Muscle of leg (tissue), 11 donors: ENCODE measurements around the gene EOLA2. TPM values are rescaled to one million over a fixed set of nuclear protein-coding genes. Genes with fewer than 3 reads are reported as not detected.
"Not testable (repeated sequence)": the region's sequence is repeated elsewhere in the genome, so short reads cannot be mapped to it uniquely, and the experiment has no call there.

ENCODE experiments used
- DNase-seq: peaks from one replicate; pipeline ENCODE4 v3.0.0; 2013
- H3K27ac ChIP-seq: one replicate; pipeline ENCODE4 v1.5.1; 2013; ENCODE audit warnings: mild to moderate bottlenecking, low read length, control low read depth
- H3K27me3 ChIP-seq: one replicate; pipeline ENCODE4 v1.6.1; 2013; ENCODE audit warnings: low read length; ENCODE audit not compliant: control insufficient read depth, insufficient read depth
- H3K36me3 ChIP-seq: one replicate; pipeline ENCODE4 v1.6.1; 2013; ENCODE audit warnings: low read length; ENCODE audit not compliant: control insufficient read depth, insufficient read depth
- H3K4me1 ChIP-seq: one replicate; pipeline ENCODE4 v1.6.1; 2013; ENCODE audit warnings: low read length; ENCODE audit not compliant: control insufficient read depth, insufficient read depth
- H3K4me3 ChIP-seq: one replicate; pipeline ENCODE4 v1.5.1; 2013; ENCODE audit warnings: low read length, control low read depth
- H3K9me3 ChIP-seq: replicated peaks from 2 replicates; pipeline ENCODE4 v1.6.1; 2013; ENCODE audit warnings: low read depth, low read length; ENCODE audit not compliant: control insufficient read depth
- WGBS: methylation state at CpG from one replicate; pipeline ENCODE4 v1.1.5; 2013; ENCODE audit warnings: missing lambda C conversion rate; ENCODE audit not compliant: insufficient coverage; 5-methylcytosine and 5-hydroxymethylcytosine counted together
- polyA plus RNA-seq, 8 donors: library from polyadenylated mRNA; unstranded; fragments of 120-200 nt; gene quantifications; one replicate each; pipeline versions ENCODE4 v1.2.1 to v1.2.3, GENCODE V29; 2013; ENCODE audit warnings: inconsistent platforms in 1 of 8, low replicate concordance in 1 of 8; ENCODE audit not compliant: insufficient read length in 8 of 8, insufficient read depth in 1 of 8
- total RNA-seq: library from RNA; stranded (reverse); fragments of 120-200 nt; gene quantifications from one replicate; pipeline ENCODE4 v1.2.4, GENCODE V29; 2013

EOLA2 gene
- total and polyA plus RNA-seq, 9 donors, result 17.2 to 26.9 (median 23.1) TPM

GRCh38 chrX:149937328-149937727 lies 963 bp downstream of the EOLA2 start:
- H3K4me1 ChIP-seq, H3K9me3 ChIP-seq, H3K27me3 ChIP-seq, DNase-seq, H3K36me3 ChIP-seq: not testable (repeated sequence)
- WGBS, result 70% methylated on average over 4 of the region's 5 CpGs
- H3K27ac ChIP-seq, result peak overlapping the region; percentile 97
- H3K4me3 ChIP-seq, result peak overlapping the region; percentile 52

GRCh38 chrX:149933547-149933946 lies 4.7 kb downstream of the EOLA2 start:
- H3K4me1 ChIP-seq, H3K27ac ChIP-seq, H3K9me3 ChIP-seq, DNase-seq, H3K4me3 ChIP-seq, H3K27me3 ChIP-seq, H3K36me3 ChIP-seq: not testable (repeated sequence)
- no CpG with 5 or more reads among the region's 21 CpGs for WGBS

GRCh38 chrX:149932970-149933369 lies 5.3 kb downstream of the EOLA2 start:
- not testable (repeated sequence) for H3K27ac ChIP-seq, H3K27me3 ChIP-seq, H3K9me3 ChIP-seq, H3K36me3 ChIP-seq, DNase-seq, H3K4me1 ChIP-seq, H3K4me3 ChIP-seq
- no CpG with 5 or more reads among the region's 5 CpGs for WGBS

GRCh38 chrX:149932150-149932549 lies 6.1 kb downstream of the EOLA2 start:
- WGBS, result no CpG with 5 or more reads among the region's 2 CpGs

GRCh38 chrX:149931355-149931754 lies 6.9 kb downstream of the EOLA2 start:
- H3K27me3 ChIP-seq, H3K4me1 ChIP-seq, DNase-seq, H3K27ac ChIP-seq, H3K4me3 ChIP-seq, H3K9me3 ChIP-seq, H3K36me3 ChIP-seq: not testable (repeated sequence)
- no CpG with 5 or more reads among the region's 4 CpGs for WGBS

More at GRCh38 chrX:149932150-149932549, 6.1 kb downstream of the EOLA2 start:
- DNase-seq, H3K27ac ChIP-seq, H3K36me3 ChIP-seq, H3K27me3 ChIP-seq, H3K4me1 ChIP-seq, H3K9me3 ChIP-seq, H3K4me3 ChIP-seq: not testable (repeated sequence)

GRCh38 chrX:149929400-149929799 lies 8.9 kb downstream of the EOLA2 start, which contains the start of gene HSFX4:
Gene HSFX4, plus strand, starts transcription at chrX:149929573. Its CDS starts 72 bp downstream, at chrX:149929645.
- no CpG with 5 or more reads among the region's 7 CpGs for WGBS
- not testable (repeated sequence) for DNase-seq, H3K27ac ChIP-seq, H3K4me3 ChIP-seq, H3K4me1 ChIP-seq, H3K9me3 ChIP-seq, H3K27me3 ChIP-seq, H3K36me3 ChIP-seq

GRCh38 chrX:149928635-149929034 lies 9.7 kb downstream of the EOLA2 start:
- not testable (repeated sequence) for H3K27me3 ChIP-seq, H3K9me3 ChIP-seq, H3K36me3 ChIP-seq, H3K4me3 ChIP-seq, H3K4me1 ChIP-seq, DNase-seq, H3K27ac ChIP-seq
- WGBS, result no CpG with 5 or more reads among the region's 1 CpG

GRCh38 chrX:149927964-149928258 lies 10.4 kb downstream of the EOLA2 start:
- not testable (repeated sequence) for H3K36me3 ChIP-seq, H3K4me1 ChIP-seq, H3K4me3 ChIP-seq, DNase-seq, H3K9me3 ChIP-seq, H3K27ac ChIP-seq, H3K27me3 ChIP-seq
- WGBS, result no CpG with 5 or more reads among the region's 1 CpG

- not testable (repeated sequence) for H3K9me3 ChIP-seq, DNase-seq, H3K4me1 ChIP-seq, H3K27ac ChIP-seq, H3K27me3 ChIP-seq, H3K4me3 ChIP-seq, H3K36me3 ChIP-seq
- WGBS, result no CpG with 5 or more reads among the region's 8 CpGs
Observed at GRCh38 chrX:149927245-149927963, 10.9 kb downstream of the EOLA2 start.

GRCh38 chrX:149924434-149924833 lies 13.9 kb downstream of the EOLA2 start:
- not testable (repeated sequence) for H3K27me3 ChIP-seq, H3K4me1 ChIP-seq, H3K4me3 ChIP-seq, H3K27ac ChIP-seq, H3K9me3 ChIP-seq, DNase-seq, H3K36me3 ChIP-seq
- no CpG with 5 or more reads among the region's 5 CpGs for WGBS

GRCh38 chrX:149923836-149924235 lies 14.5 kb downstream of the EOLA2 start:
- H3K4me1 ChIP-seq, H3K27ac ChIP-seq, H3K9me3 ChIP-seq, DNase-seq, H3K4me3 ChIP-seq, H3K36me3 ChIP-seq, H3K27me3 ChIP-seq: not testable (repeated sequence)
- WGBS, result no CpG with 5 or more reads among the region's 4 CpGs
